HepG2 (cell line): ENCODE data around the gene SNRNP27. TPM values are rescaled to one million over a fixed set of nuclear protein-coding genes. Genes with fewer than 3 reads are reported as not detected.

Experiments
- ATAC-seq: fragments of 200-7000 bp; cut with Tn5 transposase; 3 replicates; pipeline ENCODE4 v1.9.1; 2020; ENCODE audit warnings: mild to moderate bottlenecking, moderate library complexity
- BruUV-seq: library from RNA; stranded (reverse); fragments of 400-500 nt; replicated peaks from 2 replicates; lab custom pipeline; 2021; lab: Mats Ljungman, UMichigan
- CTCF ChIA-PET: fragments of 300-600 bp; formaldehyde crosslinking; extraction: SDS; loops from one replicate; lab custom pipeline; 2021; ENCODE audit warnings: low total read pairs, inconsistent platforms, low intra/inter-chr PET ratio; lab: Yijun Ruan, JAX
- POLR2A ChIA-PET: fragments of 350-600 bp; sonication (Branson Sonifier 250); formaldehyde crosslinking; loops from one replicate; lab custom pipeline; 2020; ENCODE audit warnings: antibody characterized with exemption, inconsistent platforms; lab: Yijun Ruan, JAX
- DNase-seq: peaks from one replicate; pipeline ENCODE4 v3.0.0-alpha.2; 2015; ENCODE audit warnings: low spot score
- FAIRE-seq: peaks from 3 replicates; lab custom pipeline; 2011; peaks lifted over from hg19 to GRCh38; lab: Jason Lieb, UNC
- H2AFZ ChIP-seq: one replicate; pipeline ENCODE4 v1.6.1; 2011; ENCODE audit warnings: low read length, inconsistent platforms
- H3K27ac ChIP-seq: fragments of 300-600 bp; 3 replicates; pipeline ENCODE4 v1.8.0; 2011; ENCODE audit warnings: mixed run types, mild to moderate bottlenecking, mixed read lengths, low read length, inconsistent platforms; ENCODE audit not compliant: insufficient read depth; ENCODE audit errors: extremely low read length
- H3K27me3 ChIP-seq, 2 experiments: fragments of 200-600 bp in 1 of 2; 2 replicates in 1 of 2; 3 replicates in 1 of 2; pipeline versions ENCODE4 v1.6.0 to v1.8.0; 2011; ENCODE audit warnings: low read length in 2 of 2, mild to moderate bottlenecking in 2 of 2, moderate library complexity in 2 of 2, inconsistent platforms in 1 of 2; ENCODE audit not compliant: insufficient read depth in 2 of 2, control insufficient read depth in 1 of 2
- H3K36me3 ChIP-seq, 2 experiments: fragments of 200-600 bp in 1 of 2; replicated peaks in 1 of 2; 2 replicates in 1 of 2; 3 replicates in 1 of 2; pipeline versions ENCODE4 v1.5.1 to v1.8.0; 2011; ENCODE audit warnings: low read length in 2 of 2, inconsistent platforms in 1 of 2; ENCODE audit not compliant: insufficient read depth in 2 of 2, control insufficient read depth in 1 of 2
- H3K4me1 ChIP-seq: 2 replicates; pipeline ENCODE4 v1.5.1; 2012; ENCODE audit warnings: low read length, inconsistent platforms; ENCODE audit not compliant: insufficient read depth
- H3K4me2 ChIP-seq: 2 replicates; pipeline ENCODE4 v1.6.0; 2011; ENCODE audit warnings: low read depth, low read length, inconsistent platforms
- H3K4me3 ChIP-seq, 3 experiments: fragments of 200-600 bp in 1 of 3; sonication (generic), shearing (Covaris generic) in 1 of 3; replicated peaks in 1 of 3; 2 replicates each; pipeline ENCODE4 v1.5.1; 2011 to 2016; ENCODE audit warnings: low read length in 3 of 3, inconsistent platforms in 2 of 3, low read depth in 2 of 3, mild to moderate bottlenecking in 2 of 3, control low read depth in 1 of 3, mixed read lengths in 1 of 3; ENCODE audit not compliant: insufficient read depth in 1 of 3
- H3K79me2 ChIP-seq: one replicate; pipeline ENCODE4 v1.6.1; 2011; ENCODE audit warnings: low read length, inconsistent platforms; ENCODE audit not compliant: insufficient read depth
- H3K9ac ChIP-seq: 2 replicates; pipeline ENCODE4 v1.6.0; 2011; ENCODE audit warnings: mild to moderate bottlenecking, low read depth, low read length, inconsistent platforms; ENCODE audit not compliant: insufficient read depth
- H3K9me3 ChIP-seq: 2 replicates; pipeline ENCODE4 v1.5.1; 2012; ENCODE audit warnings: mild to moderate bottlenecking, low read length
- H4K20me1 ChIP-seq: 2 replicates; pipeline ENCODE4 v1.6.0; 2011; ENCODE audit warnings: inconsistent platforms, mild to moderate bottlenecking, low read length, moderate library complexity; ENCODE audit not compliant: insufficient read depth
- AHDC1 ChIP-seq: sonication (generic); formaldehyde crosslinking; IDR thresholded peaks from 2 replicates; pipeline ENCODE4 v1.5.1; 2020; ENCODE audit warnings: mild to moderate bottlenecking, missing genetic modification reagents, borderline replicate concordance
- KIAA2018 ChIP-seq: sonication (generic); formaldehyde crosslinking; IDR thresholded peaks from 2 replicates; pipeline ENCODE4 v1.5.0; 2020; ENCODE audit warnings: mild to moderate bottlenecking, missing genetic modification reagents, borderline replicate concordance
- MBNL3 ChIP-seq: fragments of 250-450 bp; sonication (Bioruptor Pico); conservative IDR thresholded peaks from 2 replicates; pipeline ENCODE4 v1.8.0; 2022; ENCODE audit warnings: mild to moderate bottlenecking, inconsistent platforms
- MLLT10 ChIP-seq: sonication (generic); formaldehyde crosslinking; IDR thresholded peaks from 2 replicates; pipeline ENCODE4 v1.4.0; 2020; ENCODE audit warnings: missing genetic modification reagents
- PPARG ChIP-seq: conservative IDR thresholded peaks from 2 replicates; pipeline ENCODE4 v1.6.1; 2016; ENCODE audit warnings: missing biosample characterization, missing genetic modification reagents
- ZBTB33 ChIP-seq: sonication (generic); formaldehyde crosslinking; IDR thresholded peaks from 2 replicates; pipeline ENCODE4 v1.4.0; 2020; ENCODE audit warnings: missing genetic modification reagents
- ZNF121 ChIP-seq: sonication (generic); formaldehyde crosslinking; IDR thresholded peaks from 2 replicates; pipeline ENCODE4 v1.5.0; 2020; ENCODE audit warnings: mild to moderate bottlenecking, missing genetic modification reagents
- WGBS: methylation state at CpG from one replicate; pipeline ENCODE4 v1.1.6; 2017; ENCODE audit warnings: low lambda C conversion rate; 5-methylcytosine and 5-hydroxymethylcytosine counted together
- in situ Hi-C: cut with HindIII; loops from 2 replicates; pipeline ENCODE4 v1.10.0; 2017; ENCODE audit warnings: low pct_unique_long_range_greater_than_20kb; ENCODE audit not compliant: extremely low pct_ligation_motif_present
- intact Hi-C: fragments of 100-400 bp; cut with micrococcal nuclease; formaldehyde crosslinking; loops from one replicate; pipeline ENCODE4 v1.10.0; 2022; ENCODE audit not compliant: unreplicated experiment
- polyA plus RNA-seq, 8 experiments: library from polyadenylated mRNA; depleted of rRNA in 3 of 8; stranded (reverse) in 7 of 8; unstranded in 1 of 8; fragments of >200 nt; fragmentation: Illumina TruSeq in 4 of 8; extraction: Trizol in 4 of 8; gene quantifications; 2 replicates each; pipeline versions ENCODE4 v1.2.1 to v1.2.3, GENCODE V29; 2011 to 2016; ENCODE audit warnings: low read depth in 4 of 8, missing spikeins in 1 of 8, mixed read lengths in 1 of 8; ENCODE audit not compliant: insufficient read depth in 1 of 8
- total RNA-seq, 5 experiments: library from RNA; depleted of rRNA; stranded (reverse); fragments of >200 nt; fragmentation: Illumina TruSeq; extraction: Trizol; gene quantifications; 2 replicates each; pipeline ENCODE4 v1.2.3, GENCODE V29; 2016; ENCODE audit warnings: low read depth in 1 of 5

The SNRNP27 gene
- total and polyA plus RNA-seq, 2 of the 13 experiments (the other 11 are each of a cell fraction or from before 2014, with no cell fraction given): 49.8 to 54.6 TPM

- peak overlapping the region; percentile 99 for H3K4me2 ChIP-seq
- no peak for DNase-seq
- no peak overlapping the region for H3K27ac ChIP-seq
- no peaks in the 10 kb centered on the region for H3K9me3 ChIP-seq
- CTCF ChIA-PET: no interaction called here
- in situ Hi-C loops (no loop called here), intact Hi-C loops (no loop called here)
- POLR2A ChIA-PET: interaction anchor here (1.3 to 5.1 kb wide), 2 partner anchors 17 to 33 kb away, joined by 3 to 77 read pairs; partner anchors contain the start of gene MXD1
- H3K36me3 ChIP-seq: no peaks in the 10 kb centered on the region
- peaks cover 59% of the 10 kb centered on the region for H3K4me1 ChIP-seq
- 60% methylated on average over 21 of the region's 21 CpGs for WGBS
- H2AFZ ChIP-seq: no peak overlapping the region
- BruUV-seq: no TSS peak
- peak overlapping the region; percentile 38 to 75 (median 67) for H3K4me3 ChIP-seq
- H3K79me2 ChIP-seq: no peaks in the 10 kb centered on the region
- ATAC-seq: no peak
- no peak for FAIRE-seq
- no peaks in the 10 kb centered on the region; a peak in 1 of 5 replicates for H3K27me3 ChIP-seq
- H3K9ac ChIP-seq: peak overlapping the region; percentile 48; the same call in 1 of the 2 replicates
- no peaks in the 10 kb centered on the region for H4K20me1 ChIP-seq
- TF ChIP-seq MLLT10 (CRISPR knock-in tag): no peak
- TF ChIP-seq PPARG (CRISPR knock-in tag): no peak
- no peak for TF ChIP-seq MBNL3 (CRISPR knock-in tag)
- TF ChIP-seq KIAA2018 (CRISPR knock-in tag): no peak
- no peak for TF ChIP-seq AHDC1
- peak; percentile 45 for TF ChIP-seq ZBTB33
- TF ChIP-seq ZNF121 (CRISPR knock-in tag): 0 out of 2 replicates have a peak, but pooled peaks have one; percentile 64
These were observed 55.3 kb downstream of the SNRNP27 start for GRCh38 chr2:69948963-69949645.
